K562 (cell line): Measurements from ENCODE around the gene MCC. TPM values are rescaled to one million over a fixed set of nuclear protein-coding genes. Genes with fewer than 3 reads are reported as not detected.
A peak's percentile ranks its signal among the peaks of the same experiment; 100 is the strongest.

Source experiments
- DACH1 ChIP-seq: fragments of 450-650 bp; IDR thresholded peaks from 2 replicates; pipeline ENCODE4 v1.6.1; 2018; ENCODE audit not compliant: partially characterized antibody
- DEAF1 ChIP-seq: fragments of 450-650 bp; formaldehyde crosslinking; IDR thresholded peaks from 2 replicates; pipeline ENCODE4 v1.4.0; 2020; ENCODE audit warnings: mild to moderate bottlenecking, moderate library complexity
- ESRRA ChIP-seq: fragments of 450-650 bp; IDR thresholded peaks from 2 replicates; pipeline ENCODE4 v1.6.1; 2014; ENCODE audit warnings: low read depth, mild to moderate bottlenecking, moderate library complexity, borderline replicate concordance
- GATA2 ChIP-seq: sonication (generic); formaldehyde crosslinking; IDR thresholded peaks from 2 replicates; pipeline ENCODE4 v1.4.0; 2020; ENCODE audit warnings: mild to moderate bottlenecking, missing genetic modification reagents
- HDAC6 ChIP-seq: IDR thresholded peaks from 2 replicates; pipeline ENCODE4 v1.6.1; 2012; ENCODE audit warnings: low read depth, mild to moderate bottlenecking, control low read depth, inconsistent platforms, low read length, moderate library complexity
- MTA2 ChIP-seq: fragments of 450-650 bp; IDR thresholded peaks from 2 replicates; pipeline ENCODE4 v1.6.1; 2016; ENCODE audit warnings: low read depth
- NBN ChIP-seq: fragments of 450-650 bp; IDR thresholded peaks from 2 replicates; pipeline ENCODE4 v1.6.1; 2016; ENCODE audit warnings: low read depth, mild to moderate bottlenecking
- NFE2 ChIP-seq: IDR thresholded peaks from 2 replicates; pipeline ENCODE4 v1.6.1; 2014; ENCODE audit warnings: antibody characterized with exemption, low read depth
- RREB1 ChIP-seq: fragments of 250-450 bp; sonication (Bioruptor Pico); IDR thresholded peaks from 2 replicates; pipeline ENCODE4 v1.4.0; 2020
- ZNF146 ChIP-seq: IDR thresholded peaks from one replicate; pipeline ENCODE4 v1.6.1; 2018; ENCODE audit warnings: missing compliant biosample characterization; ENCODE audit not compliant: unreplicated experiment
- ZNF197 ChIP-seq: fragments of 200-800 bp; sonication (Bioruptor generic); IDR thresholded peaks from 2 replicates; pipeline ENCODE4 v1.6.1; 2016; ENCODE audit warnings: low read depth, missing genetic modification characterization, missing compliant biosample characterization
- ZNF551 ChIP-seq: fragments of 250-450 bp; sonication (Bioruptor Pico); IDR thresholded peaks from 2 replicates; pipeline ENCODE4 v1.5.0; 2021; ENCODE audit warnings: mild to moderate bottlenecking, moderate library complexity
- ZNF780A ChIP-seq: fragments of 250-450 bp; sonication (Bioruptor Pico); IDR thresholded peaks from 2 replicates; pipeline ENCODE4 v1.5.0; 2021; ENCODE audit warnings: mild to moderate bottlenecking
- polyA plus RNA-seq, 8 experiments: library from polyadenylated mRNA; depleted of rRNA in 4 of 8; stranded (reverse) in 5 of 8; unstranded in 3 of 8; fragments of >200 nt; fragmentation: Nextera tagmentation in 2 of 8; fragmentation: Illumina TruSeq in 1 of 8; extraction: Ambion mirVana in 2 of 8; extraction: Trizol in 1 of 8; gene quantifications; 2 replicates each; pipeline versions ENCODE4 v1.2.1 to v1.2.3, GENCODE V29; 2011 to 2014; ENCODE audit warnings: inconsistent platforms in 1 of 8, missing spikeins in 1 of 8
- total RNA-seq, 7 experiments: library from RNA; depleted of rRNA in 6 of 7; stranded (reverse); fragments of >200 nt in 6 of 7; fragmentation: Illumina TruSeq in 2 of 7; extraction: Trizol in 2 of 7; gene quantifications; 2 replicates each; pipeline versions ENCODE4 v1.2.1 to v1.2.3, GENCODE V29; 2011 to 2021; ENCODE audit warnings: low replicate concordance in 1 of 7
- TF ChIP-seq, protein P1 (sequence below): sonication (generic); IDR thresholded peaks from 2 replicates; pipeline ENCODE4 v1.6.1; 2016
- TF ChIP-seq, protein P2 (sequence below): fragments of 450-650 bp; IDR thresholded peaks from 2 replicates; pipeline ENCODE4 v1.6.1; 2017; ENCODE audit warnings: antibody characterized with exemption, mild to moderate bottlenecking

The MCC gene
- total and polyA plus RNA-seq, 9 of the 15 experiments (the other 6 are each of a cell fraction or from before 2014, with no cell fraction given), result 0.04 to 0.24 (median 0.06) TPM; not detected in 1

DNA sequence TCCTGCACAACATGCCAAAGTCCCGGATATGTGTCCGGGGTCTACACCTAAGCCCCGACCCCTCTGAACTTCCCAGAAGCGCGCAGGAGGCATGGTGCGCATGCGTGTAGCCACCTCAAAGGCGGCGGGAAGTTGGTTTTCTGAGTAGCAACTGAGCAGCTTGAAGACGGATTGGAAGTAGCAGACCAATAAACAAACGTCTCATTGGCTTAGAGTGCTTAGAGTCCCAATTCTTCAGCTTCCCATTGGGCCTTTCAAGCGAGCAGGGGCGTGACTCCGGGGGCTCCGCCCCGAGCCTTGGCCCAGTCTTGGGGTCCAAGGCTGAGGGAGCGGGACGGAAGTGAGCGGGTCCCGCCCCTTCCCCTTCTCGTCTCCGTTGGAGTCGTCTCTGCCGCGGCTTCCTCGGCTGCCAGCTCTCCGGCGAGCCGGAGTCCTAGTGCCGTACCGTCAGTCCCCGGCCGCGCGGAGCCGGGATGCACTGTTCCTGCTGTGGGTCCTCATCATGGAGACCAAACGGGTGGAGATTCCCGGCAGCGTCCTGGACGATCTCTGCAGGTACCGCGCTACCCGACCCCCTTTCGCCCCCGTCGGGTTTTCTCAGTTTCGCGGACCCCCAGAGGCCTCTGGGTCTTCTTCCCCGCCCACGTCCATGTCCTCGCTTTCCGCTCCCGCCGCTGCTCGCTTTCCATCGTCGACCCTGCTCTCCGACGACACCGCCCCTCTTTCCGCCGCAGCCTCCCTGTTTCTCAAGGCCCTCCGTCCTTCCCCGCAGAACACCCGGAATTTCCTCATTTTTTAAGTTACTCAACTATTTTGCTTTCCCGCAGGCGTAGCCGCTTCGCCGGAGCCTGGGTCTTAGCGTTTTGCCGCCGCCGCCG lies 511.6 kb downstream of the MCC start, which contains the start of gene DCP2 (continued):
- TF ChIP-seq DEAF1 (CRISPR knock-in tag) (no peak), ZNF146 (no peak), NFE2 (0 out of 2 replicates have a peak, but pooled peaks have one; percentile 7), ZNF551 (CRISPR knock-in tag) (no peak), HDAC6 (no peak), ZNF780A (CRISPR knock-in tag) (no peak), GATA2 (CRISPR knock-in tag) (no peak), MTA2 (no peak), NBN (no peak), RREB1 (CRISPR knock-in tag) (no peak), ZNF197 (CRISPR knock-in tag) (no peak), ESRRA (0 out of 2 replicates have a peak, but pooled peaks have one; percentile 7), DACH1 (no peak)
- TF ChIP-seq, protein P1, sequence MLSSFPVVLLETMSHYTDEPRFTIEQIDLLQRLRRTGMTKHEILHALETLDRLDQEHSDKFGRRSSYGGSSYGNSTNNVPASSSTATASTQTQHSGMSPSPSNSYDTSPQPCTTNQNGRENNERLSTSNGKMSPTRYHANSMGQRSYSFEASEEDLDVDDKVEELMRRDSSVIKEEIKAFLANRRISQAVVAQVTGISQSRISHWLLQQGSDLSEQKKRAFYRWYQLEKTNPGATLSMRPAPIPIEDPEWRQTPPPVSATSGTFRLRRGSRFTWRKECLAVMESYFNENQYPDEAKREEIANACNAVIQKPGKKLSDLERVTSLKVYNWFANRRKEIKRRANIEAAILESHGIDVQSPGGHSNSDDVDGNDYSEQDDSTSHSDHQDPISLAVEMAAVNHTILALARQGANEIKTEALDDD, result no peak
- TF ChIP-seq, protein P2, sequence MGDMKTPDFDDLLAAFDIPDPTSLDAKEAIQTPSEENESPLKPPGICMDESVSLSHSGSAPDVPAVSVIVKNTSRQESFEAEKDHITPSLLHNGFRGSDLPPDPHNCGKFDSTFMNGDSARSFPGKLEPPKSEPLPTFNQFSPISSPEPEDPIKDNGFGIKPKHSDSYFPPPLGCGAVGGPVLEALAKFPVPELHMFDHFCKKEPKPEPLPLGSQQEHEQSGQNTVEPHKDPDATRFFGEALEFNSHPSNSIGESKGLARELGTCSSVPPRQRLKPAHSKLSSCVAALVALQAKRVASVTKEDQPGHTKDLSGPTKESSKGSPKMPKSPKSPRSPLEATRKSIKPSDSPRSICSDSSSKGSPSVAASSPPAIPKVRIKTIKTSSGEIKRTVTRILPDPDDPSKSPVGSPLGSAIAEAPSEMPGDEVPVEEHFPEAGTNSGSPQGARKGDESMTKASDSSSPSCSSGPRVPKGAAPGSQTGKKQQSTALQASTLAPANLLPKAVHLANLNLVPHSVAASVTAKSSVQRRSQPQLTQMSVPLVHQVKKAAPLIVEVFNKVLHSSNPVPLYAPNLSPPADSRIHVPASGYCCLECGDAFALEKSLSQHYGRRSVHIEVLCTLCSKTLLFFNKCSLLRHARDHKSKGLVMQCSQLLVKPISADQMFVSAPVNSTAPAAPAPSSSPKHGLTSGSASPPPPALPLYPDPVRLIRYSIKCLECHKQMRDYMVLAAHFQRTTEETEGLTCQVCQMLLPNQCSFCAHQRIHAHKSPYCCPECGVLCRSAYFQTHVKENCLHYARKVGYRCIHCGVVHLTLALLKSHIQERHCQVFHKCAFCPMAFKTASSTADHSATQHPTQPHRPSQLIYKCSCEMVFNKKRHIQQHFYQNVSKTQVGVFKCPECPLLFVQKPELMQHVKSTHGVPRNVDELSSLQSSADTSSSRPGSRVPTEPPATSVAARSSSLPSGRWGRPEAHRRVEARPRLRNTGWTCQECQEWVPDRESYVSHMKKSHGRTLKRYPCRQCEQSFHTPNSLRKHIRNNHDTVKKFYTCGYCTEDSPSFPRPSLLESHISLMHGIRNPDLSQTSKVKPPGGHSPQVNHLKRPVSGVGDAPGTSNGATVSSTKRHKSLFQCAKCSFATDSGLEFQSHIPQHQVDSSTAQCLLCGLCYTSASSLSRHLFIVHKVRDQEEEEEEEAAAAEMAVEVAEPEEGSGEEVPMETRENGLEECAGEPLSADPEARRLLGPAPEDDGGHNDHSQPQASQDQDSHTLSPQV, result no peak
